GM13977 (cell line): ENCODE data around the gene FARP1.

Experiments used
- DNase-seq: peaks from one replicate; pipeline ENCODE4 v3.0.0; 2012; ENCODE audit warnings: low spot score
- CTCF ChIP-seq: IDR thresholded peaks from 2 replicates; pipeline ENCODE4 v1.5.1; 2012; ENCODE audit warnings: mild to moderate bottlenecking, control low read depth; ENCODE audit not compliant: insufficient read depth; ENCODE audit errors: extremely low read depth, missing control alignments
- in situ Hi-C: fragments of 300-500 bp; cut with MboI; formaldehyde crosslinking; loops from one replicate; pipeline ENCODE4 v1.12.0; 2022; ENCODE audit warnings: low sequenced_read_pairs, low pct_unique_long_range_greater_than_20kb, mixed read lengths, inconsistent platforms; ENCODE audit not compliant: unreplicated experiment

FARP1 gene

GRCh38 chr13:98493042-98493712 lies 350.3 kb downstream of the FARP1 start:
- DNase-seq = no peak
- in situ Hi-C loops = no loop called here
- TF ChIP-seq CTCF = no peak

- in situ Hi-C loops = no loop called here
- no peak for DNase-seq
- no peak for TF ChIP-seq CTCF
Measured at GRCh38 chr13:98494769-98495168, 351.9 kb downstream of the FARP1 start.

DNA sequence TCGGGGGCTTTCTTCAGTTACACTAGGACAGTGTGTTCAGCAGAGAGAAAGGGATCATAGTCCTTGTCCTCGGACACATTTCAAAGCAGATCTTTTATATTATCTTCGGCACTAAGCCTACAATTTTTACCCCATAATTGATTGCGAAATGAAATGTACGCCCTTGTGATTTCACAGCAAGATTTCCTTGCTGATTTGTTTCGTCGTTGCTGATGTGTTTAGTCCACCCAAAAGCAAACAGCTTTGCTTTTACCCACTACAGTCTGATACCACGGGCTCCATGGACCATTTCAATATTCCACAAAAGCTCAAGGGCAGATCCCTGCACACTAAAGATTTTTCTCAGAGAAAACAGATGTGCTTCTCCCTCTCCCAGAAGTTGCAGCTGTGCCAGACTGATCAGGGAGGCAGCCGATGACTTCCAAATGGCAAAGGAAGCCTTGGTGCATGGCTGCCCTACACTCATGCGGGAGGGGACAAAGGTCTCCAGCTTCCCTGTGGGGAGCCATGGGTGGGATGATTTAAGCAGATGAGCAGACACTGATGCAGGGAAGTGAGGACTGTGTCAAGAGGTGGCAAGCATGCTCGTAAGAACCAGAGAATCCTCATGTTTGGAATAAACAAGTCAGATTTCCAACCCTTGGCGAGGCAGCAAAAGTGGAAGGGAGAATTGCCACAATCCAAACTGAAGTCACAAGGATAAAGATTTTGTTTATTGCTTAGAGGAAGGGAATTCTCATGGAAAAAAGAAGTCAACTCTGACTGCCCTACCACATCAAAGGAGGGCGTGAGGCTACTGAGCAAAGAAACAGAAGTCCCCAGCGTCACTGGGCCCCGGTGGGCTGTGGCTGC lies 353.0 kb downstream of the FARP1 start:
- no peak for DNase-seq
- no peak for TF ChIP-seq CTCF
- in situ Hi-C loops = no loop called here

- no peak for TF ChIP-seq CTCF
- in situ Hi-C loops = no loop called here
- DNase-seq = no peak
Measured at GRCh38 chr13:98496479-98496791, 353.5 kb downstream of the FARP1 start.

DNA sequence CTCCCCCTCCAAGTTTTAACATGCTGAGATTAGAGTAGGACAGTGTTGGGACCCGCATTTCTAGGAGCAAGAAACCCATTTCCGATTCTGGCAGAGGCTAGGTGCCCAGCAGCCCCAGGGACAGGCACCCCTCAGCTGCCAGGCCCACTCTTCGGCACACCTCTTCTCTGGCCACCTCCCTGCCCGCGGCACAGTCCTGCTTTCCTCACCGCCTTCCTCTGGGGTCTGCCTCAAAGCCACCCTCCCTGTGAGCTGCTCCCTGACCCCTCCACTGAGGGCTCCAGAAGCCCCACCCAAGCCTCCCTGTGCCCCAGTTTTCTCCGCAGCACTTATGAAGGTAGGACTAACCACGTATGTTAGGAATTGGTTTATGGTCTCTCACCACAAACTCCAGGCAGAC lies 354.1 kb downstream of the FARP1 start:
- no peak for TF ChIP-seq CTCF
- in situ Hi-C loops = no loop called here
- no peak for DNase-seq

DNA sequence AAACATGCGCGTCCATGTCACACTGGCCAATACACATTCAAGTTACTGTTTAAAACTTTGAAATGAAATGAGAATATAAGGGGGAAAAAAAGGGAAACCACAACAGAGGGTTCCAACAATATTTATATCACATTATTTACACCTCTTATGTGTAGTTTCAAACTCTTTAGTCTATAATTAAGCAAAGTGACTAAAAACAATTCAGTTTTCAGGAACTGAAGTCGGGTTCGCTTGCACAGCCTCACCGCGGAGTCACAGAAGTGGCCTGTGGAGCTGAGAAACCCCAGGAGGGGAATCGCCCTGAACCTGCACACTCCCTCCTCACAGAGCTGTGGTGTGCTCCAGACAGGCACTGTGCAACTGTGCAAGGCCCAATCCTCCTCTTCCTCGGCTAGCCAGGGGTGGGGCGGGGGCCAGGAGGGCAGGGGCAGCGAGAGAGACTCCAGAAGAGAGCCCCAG lies 358.1 kb downstream of the FARP1 start:
- peak; percentile 66 for DNase-seq
- no peak for TF ChIP-seq CTCF
- in situ Hi-C loops = no loop called here
